HCT116 (cell line): ENCODE measurements around the gene EXOSC7. TPM values are rescaled to one million over a fixed set of nuclear protein-coding genes. Genes with fewer than 3 reads are reported as not detected.

Source experiments
- ATAC-seq: fragments of 200-7000 bp; cut with Tn5 transposase; 2 replicates; pipeline ENCODE4 v1.9.1; 2020; ENCODE audit warnings: mild to moderate bottlenecking, moderate library complexity
- BruUV-seq: library from RNA; stranded (reverse); fragments of 400-500 nt; replicated peaks from 2 replicates; lab custom pipeline; 2021; lab: Mats Ljungman, UMichigan
- CTCF ChIA-PET: fragments of 300-600 bp; sonication (Branson Sonifier 250); formaldehyde crosslinking; loops from one replicate; lab custom pipeline; 2021; ENCODE audit warnings: antibody characterized with exemption; lab: Charles Lee
- POLR2A ChIA-PET: fragments of 300-600, 350-600 bp; sonication (Branson Sonifier 250); formaldehyde crosslinking; loops from one replicate; lab custom pipeline; 2021; ENCODE audit warnings: antibody characterized with exemption; lab: Charles Lee
- RAD21 ChIA-PET, 2 experiments: fragments of 300-600 bp; sonication (Branson Sonifier 250); formaldehyde crosslinking; loops; one replicate each; lab custom pipeline; 2023; ENCODE audit warnings: low total read pairs in 2 of 2; ENCODE audit not compliant: uncharacterized antibody in 2 of 2, unreplicated experiment in 2 of 2, low non-redundant PET in 1 of 2; lab: Charles Lee
- DNase-seq: peaks from one replicate; pipeline ENCODE4 v3.0.0-alpha.2; 2010; ENCODE audit warnings: low read depth, low spot score
- H2AFZ ChIP-seq: fragments of 200-600 bp; shearing (Covaris generic), sonication (generic); 2 replicates; pipeline ENCODE4 v1.6.1; 2017; ENCODE audit warnings: low read depth, mixed run types, mixed read lengths, antibody characterized with exemption, low read length; ENCODE audit not compliant: poor library complexity, severe bottlenecking
- H3K27ac ChIP-seq: 2 replicates; pipeline ENCODE4 v1.5.1; 2012; ENCODE audit warnings: low read depth, low read length
- H3K27me3 ChIP-seq: fragments of 200-600 bp; sonication (generic); 2 replicates; pipeline ENCODE4 v1.6.1; 2016; ENCODE audit warnings: mixed run types, low read length, mixed read lengths; ENCODE audit not compliant: insufficient read depth
- H3K36me3 ChIP-seq, 2 experiments: fragments of 200-500 bp in 1 of 2; fragments of 200-600 bp in 1 of 2; sonication (Bioruptor generic) in 1 of 2; sonication (generic) in 1 of 2; 2 replicates each; pipeline versions ENCODE4 v1.5.1 to v1.6.1; 2014 to 2016; ENCODE audit warnings: low read length in 2 of 2, inconsistent platforms in 1 of 2, mixed read lengths in 1 of 2, mixed run types in 1 of 2; ENCODE audit not compliant: insufficient read depth in 2 of 2, control insufficient read depth in 1 of 2
- H3K4me1 ChIP-seq, 2 experiments: fragments of 200-600 bp in 1 of 2; sonication (generic) in 1 of 2; 2 replicates each; pipeline versions ENCODE4 v1.5.1 to v1.6.1; 2012 to 2017; ENCODE audit warnings: low read length in 2 of 2, inconsistent platforms in 1 of 2, mild to moderate bottlenecking in 1 of 2, mixed read lengths in 1 of 2, mixed run types in 1 of 2, moderate library complexity in 1 of 2; ENCODE audit not compliant: insufficient read depth in 2 of 2, control insufficient read depth in 1 of 2
- H3K4me2 ChIP-seq: fragments of 200-600 bp; sonication (generic); 2 replicates; pipeline ENCODE4 v1.6.1; 2017; ENCODE audit warnings: mixed run types, low read length, mixed read lengths
- H3K4me3 ChIP-seq, 2 experiments: fragments of 200-600 bp in 1 of 2; sonication (generic) in 1 of 2; replicated peaks in 1 of 2; 2 replicates each; pipeline ENCODE4 v1.5.1; 2011 to 2016; ENCODE audit warnings: low read length in 2 of 2, control low read depth in 1 of 2, low read depth in 1 of 2, mild to moderate bottlenecking in 1 of 2, mixed read lengths in 1 of 2, mixed run types in 1 of 2
- H3K79me2 ChIP-seq: fragments of 200-600 bp; sonication (generic); 2 replicates; pipeline ENCODE4 v1.6.1; 2017; ENCODE audit warnings: mild to moderate bottlenecking, mixed run types, low read length, moderate library complexity, mixed read lengths; ENCODE audit not compliant: insufficient read depth
- H3K9ac ChIP-seq: fragments of 200-600 bp; sonication (generic); 2 replicates; pipeline ENCODE4 v1.6.1; 2016; ENCODE audit warnings: low read length, mixed read lengths
- H3K9me2 ChIP-seq: fragments of 200-600 bp; sonication (generic), shearing (Covaris generic); 2 replicates; pipeline ENCODE4 v1.6.1; 2017; ENCODE audit warnings: mixed run types, mild to moderate bottlenecking, moderate library complexity; ENCODE audit not compliant: insufficient read depth
- H3K9me3 ChIP-seq, 2 experiments: fragments of 200-500 bp in 1 of 2; fragments of 200-600 bp in 1 of 2; sonication (Bioruptor generic) in 1 of 2; sonication (generic) in 1 of 2; 2 replicates each; pipeline ENCODE4 v1.6.1; 2014 to 2017; ENCODE audit warnings: low read length in 2 of 2, mixed read lengths in 2 of 2, inconsistent platforms in 1 of 2, low read depth in 1 of 2, mild to moderate bottlenecking in 1 of 2, mixed run types in 1 of 2, moderate library complexity in 1 of 2; ENCODE audit not compliant: control insufficient read depth in 1 of 2, insufficient read depth in 1 of 2
- H4K20me1 ChIP-seq: fragments of 200-600 bp; sonication (generic), shearing (Covaris generic); 2 replicates; pipeline ENCODE4 v1.6.1; 2017; ENCODE audit warnings: mixed run types, mild to moderate bottlenecking, moderate library complexity; ENCODE audit not compliant: insufficient read depth
- ATF3 ChIP-seq: IDR thresholded peaks from 2 replicates; pipeline ENCODE4 v1.6.1; 2012
- CBX3 ChIP-seq: IDR thresholded peaks from 2 replicates; pipeline ENCODE4 v1.6.1; 2012; ENCODE audit warnings: low read depth
- CEBPB ChIP-seq: IDR thresholded peaks from 2 replicates; pipeline ENCODE4 v1.6.1; 2012; ENCODE audit warnings: low read depth
- EGR1 ChIP-seq: IDR thresholded peaks from 2 replicates; pipeline ENCODE4 v1.6.1; 2012; ENCODE audit warnings: low read depth
- EZH2 ChIP-seq: fragments of 200-600 bp; sonication (generic); IDR thresholded peaks from 2 replicates; pipeline ENCODE4 v1.6.1; 2017; ENCODE audit warnings: antibody characterized with exemption, mixed run types
- EZH2phosphoT487 ChIP-seq: fragments of 200-600 bp; IDR thresholded peaks from 2 replicates; pipeline ENCODE4 v1.6.1; 2018; ENCODE audit warnings: antibody characterized with exemption, borderline replicate concordance
- FOSL1 ChIP-seq: IDR thresholded peaks from 2 replicates; pipeline ENCODE4 v1.6.1; 2012; ENCODE audit warnings: low read depth
- JUND ChIP-seq: IDR thresholded peaks from 2 replicates; pipeline ENCODE4 v1.6.1; 2012
- MAX ChIP-seq: IDR thresholded peaks from 2 replicates; pipeline ENCODE4 v1.6.1; 2012
- POLR2AphosphoS5 ChIP-seq: IDR thresholded peaks from 2 replicates; pipeline ENCODE4 v1.6.1; 2011; ENCODE audit warnings: mild to moderate bottlenecking, low read depth, low read length, moderate library complexity
- REST ChIP-seq: IDR thresholded peaks from 2 replicates; pipeline ENCODE4 v1.6.1; 2012; ENCODE audit warnings: low read depth
- SIN3A ChIP-seq: IDR thresholded peaks from 2 replicates; pipeline ENCODE4 v1.6.1; 2012; ENCODE audit warnings: low read depth
- SP1 ChIP-seq: IDR thresholded peaks from 2 replicates; pipeline ENCODE4 v1.6.1; 2012; ENCODE audit warnings: low read depth
- SRF ChIP-seq: IDR thresholded peaks from 2 replicates; pipeline ENCODE4 v1.6.1; 2012; ENCODE audit warnings: low read depth
- TCF7L2 ChIP-seq: IDR thresholded peaks from 2 replicates; pipeline ENCODE4 v1.7.0; 2011; ENCODE audit warnings: borderline replicate concordance, inconsistent platforms; ENCODE audit not compliant: insufficient read depth, insufficient read length; ENCODE audit errors: extremely low read depth
- ZBTB33 ChIP-seq: IDR thresholded peaks from 2 replicates; pipeline ENCODE4 v1.6.1; 2011; ENCODE audit warnings: mild to moderate bottlenecking, low read length, moderate library complexity; ENCODE audit not compliant: insufficient replicate concordance; ENCODE audit errors: extremely low read depth
- ZFX ChIP-seq: fragments of 450-650 bp; IDR thresholded peaks from 2 replicates; pipeline ENCODE4 v1.6.1; 2017
- intact Hi-C: fragments of 100-400 bp; cut with micrococcal nuclease; formaldehyde crosslinking; loops from 2 replicates; pipeline ENCODE4 v1.10.0; 2022
- total RNA-seq: library from RNA; stranded (reverse); gene quantifications from one replicate; pipeline ENCODE4 v1.2.1, GENCODE V29; 2021; ENCODE audit not compliant: unreplicated experiment

Gene EXOSC7
- total RNA-seq, 1 experiment from 2014 or later: 72.6 TPM

GRCh38 chr3:45023675-45024074 lies 47.6 kb downstream of the EXOSC7 start:
- no peaks in the 10 kb centered on the region; a peak in 1 of 4 replicates for H3K4me1 ChIP-seq
- RAD21 ChIA-PET: no interaction called here
- no peaks in the 10 kb centered on the region for H3K27me3 ChIP-seq
- H3K36me3 ChIP-seq: no peaks in the 10 kb centered on the region
- H3K4me3 ChIP-seq: no peak overlapping the region
- no peak overlapping the region for H3K4me2 ChIP-seq
- no peaks in the 10 kb centered on the region for H3K9me2 ChIP-seq
- no peak for DNase-seq
- no peak overlapping the region for H3K27ac ChIP-seq
- no peaks in the 10 kb centered on the region for H3K79me2 ChIP-seq
- TF ChIP-seq TCF7L2: peak; percentile 9
- TF ChIP-seq CBX3: no peak
- ATAC-seq: no peak
- H2AFZ ChIP-seq: no peak overlapping the region
- CTCF ChIA-PET: no interaction called here
- H3K9ac ChIP-seq: no peak overlapping the region
- no TSS peak for BruUV-seq
- H3K9me3 ChIP-seq: no peaks in the 10 kb centered on the region
- H4K20me1 ChIP-seq: no peaks in the 10 kb centered on the region
- intact Hi-C loops: no loop called here
- POLR2A ChIA-PET: no interaction called here

- no TSS peak for BruUV-seq
- ChIA-PET RAD21 (no interaction called here), POLR2A (no interaction called here), CTCF (no interaction called here)
- Histone ChIP-seq H4K20me1 (no peaks in the 10 kb centered on the region), H3K4me2 (no peak overlapping the region), H3K9me2 (no peaks in the 10 kb centered on the region), H3K36me3 (no peaks in the 10 kb centered on the region), H3K79me2 (no peaks in the 10 kb centered on the region), H3K4me3 (no peak overlapping the region), H3K9me3 (no peaks in the 10 kb centered on the region), H3K27me3 (no peaks in the 10 kb centered on the region), H3K9ac (no peak overlapping the region), H3K4me1 (no peaks in the 10 kb centered on the region; a peak in 1 of 4 replicates), H3K27ac (no peak overlapping the region), H2AFZ (no peak overlapping the region)
- intact Hi-C loops: no loop called here
- DNase-seq (no peak), ATAC-seq (no peak)
- TF ChIP-seq SRF (no peak), EZH2 (no peak), ZFX (no peak), POLR2AphosphoS5 (no peak), EGR1 (no peak), SP1 (no peak), CEBPB (no peak), REST (no peak), MAX (no peak), EZH2phosphoT487 (no peak), JUND (no peak), ZBTB33 (no peak), ATF3 (no peak), SIN3A (no peak), FOSL1 (no peak)
Measured at GRCh38 chr3:45024542-45025255, 48.7 kb downstream of the EXOSC7 start.
